ENCODE data around the gene HMGN2.
A peak's percentile ranks its signal among the peaks of the same experiment; 100 is the strongest.
"Not testable (repeated sequence)": the region's sequence is repeated elsewhere in the genome, so short reads cannot be mapped to it uniquely, and the experiment has no call there.

HMGN2 gene

GRCh38 chr1:26477446-26478152, 5.4 kb downstream of the HMGN2 start:
- DNase-seq (ENCODE audit: low spot score) = no peak

- DNase-seq (ENCODE audit: low spot score) = no peak
These were observed 5.9 kb downstream of the HMGN2 start for GRCh38 chr1:26478159-26478558.

GRCh38 chr1:26478988-26479387, 6.7 kb downstream of the HMGN2 start:
- DNase-seq (ENCODE audit: low spot score) = no peak

- no peak for DNase-seq (ENCODE audit: low spot score)
These were observed 10.7 kb downstream of the HMGN2 start for GRCh38 chr1:26482921-26483320.

- no peak for DNase-seq (ENCODE audit: low spot score)
These were observed 11.7 kb downstream of the HMGN2 start for GRCh38 chr1:26483980-26484379.

GRCh38 chr1:26490155-26490554, 17.9 kb downstream of the HMGN2 start:
- DNase-seq (ENCODE audit: low spot score) = no peak

- no peak for DNase-seq (ENCODE audit: low spot score)
These were observed 21.0 kb downstream of the HMGN2 start for GRCh38 chr1:26493267-26493666.

- DNase-seq (ENCODE audit: low spot score) = no peak
These were observed 21.7 kb downstream of the HMGN2 start for GRCh38 chr1:26493938-26494337.

- DNase-seq (ENCODE audit: low spot score) = no peak
These were observed 24.6 kb downstream of the HMGN2 start for GRCh38 chr1:26496861-26497260.

GRCh38 chr1:26498894-26499293, 26.7 kb downstream of the HMGN2 start:
- no peak for DNase-seq (ENCODE audit: low spot score)

GRCh38 chr1:26500488-26501175, 28.4 kb downstream of the HMGN2 start:
- peak; percentile 91 for DNase-seq (ENCODE audit: low spot score)

- not testable (repeated sequence) for DNase-seq (ENCODE audit: low spot score)
These were observed 38.5 kb downstream of the HMGN2 start for GRCh38 chr1:26510711-26511110.

- not testable (repeated sequence) for DNase-seq (ENCODE audit: low spot score)
These were observed 43.6 kb downstream of the HMGN2 start for GRCh38 chr1:26515836-26516235.

- no peak for DNase-seq (ENCODE audit: low spot score)
These were observed 44.9 kb downstream of the HMGN2 start for GRCh38 chr1:26516987-26517765.

GRCh38 chr1:26517766-26518049, 45.5 kb downstream of the HMGN2 start:
- DNase-seq (ENCODE audit: low spot score) = no peak

GRCh38 chr1:26518355-26518754, 46.1 kb downstream of the HMGN2 start:
- DNase-seq (ENCODE audit: low spot score) = no peak

- DNase-seq (ENCODE audit: low spot score) = no peak
These were observed 48.1 kb downstream of the HMGN2 start for GRCh38 chr1:26520339-26520738.

GRCh38 chr1:26521669-26522030, 49.4 kb downstream of the HMGN2 start:
- DNase-seq (ENCODE audit: low spot score) = no peak

GRCh38 chr1:26522073-26522472, 49.8 kb downstream of the HMGN2 start:
- no peak for DNase-seq (ENCODE audit: low spot score)

- no peak for DNase-seq (ENCODE audit: low spot score)
These were observed 51.9 kb downstream of the HMGN2 start for GRCh38 chr1:26524181-26524580.

Data from activated CD4-positive, alpha-beta T cell treated with anti-CD3 and anti-CD28 coated beads, Interleukin-2, Interleukin-4, amounts not matched to agents 100 ng/mL and 50 ng/mL, durations not matched to agents 16 hours and 8 hours (primary cell).